Fibroblast of the conjunctiva (primary cell): ENCODE data around the gene DPCD.

Experiments
- DNase-seq: peaks from one replicate; pipeline ENCODE4 v3.0.0-alpha.2; 2010; ENCODE audit warnings: low read depth

DPCD gene

GRCh38 chr10:101567165-101568006 is 20.7 kb upstream of the DPCD start:
- DNase-seq = no peak

- DNase-seq = no peak
Observed at GRCh38 chr10:101568054-101568745, 19.9 kb upstream of the DPCD start.

- DNase-seq = no peak
Observed at GRCh38 chr10:101569323-101569621, 18.8 kb upstream of the DPCD start.

- peak; percentile 47 for DNase-seq
Observed at GRCh38 chr10:101569622-101570427, 18.3 kb upstream of the DPCD start.

GRCh38 chr10:101570428-101571270 is 17.5 kb upstream of the DPCD start:
- DNase-seq = no peak

GRCh38 chr10:101571271-101571925 is 16.7 kb upstream of the DPCD start:
- no peak for DNase-seq

- DNase-seq = no peak
Observed at GRCh38 chr10:101572126-101572525, 16.0 kb upstream of the DPCD start.

- no peak for DNase-seq
Observed at GRCh38 chr10:101572785-101573184, 15.3 kb upstream of the DPCD start.

- no peak for DNase-seq
Observed at GRCh38 chr10:101573885-101574753, 14.0 kb upstream of the DPCD start.

- DNase-seq = no peak
Observed at GRCh38 chr10:101575091-101575490, 13.0 kb upstream of the DPCD start.

GRCh38 chr10:101575580-101576210 is 12.4 kb upstream of the DPCD start:
- no peak for DNase-seq

- DNase-seq = no peak
Observed at GRCh38 chr10:101576211-101576863, 11.8 kb upstream of the DPCD start.

- DNase-seq = no peak
Observed at GRCh38 chr10:101577121-101577871, 10.8 kb upstream of the DPCD start.

- DNase-seq = no peak
Observed at GRCh38 chr10:101578192-101578591, 9.9 kb upstream of the DPCD start.

- no peak for DNase-seq
Observed at GRCh38 chr10:101578803-101579515, 9.2 kb upstream of the DPCD start.

- no peak for DNase-seq
Observed at GRCh38 chr10:101579516-101579870, 8.6 kb upstream of the DPCD start.

- no peak for DNase-seq
Observed at GRCh38 chr10:101580486-101581399, 7.4 kb upstream of the DPCD start.
